GM12864 (cell line): ENCODE data around the gene TRMT112.
A peak's percentile ranks its signal among the peaks of the same experiment; 100 is the strongest.

Source experiments
- DNase-seq: peaks from one replicate; pipeline ENCODE4 v3.0.0-alpha.2; 2011; ENCODE audit warnings: low read depth
- H3K4me3 ChIP-seq: 2 replicates; pipeline ENCODE4 v1.5.1; 2011; ENCODE audit warnings: mild to moderate bottlenecking, low read depth, low read length, control low read depth
- TF ChIP-seq, protein P1 (sequence below): IDR thresholded peaks from 2 replicates; pipeline ENCODE4 v1.5.1; 2011; ENCODE audit warnings: low read depth, mild to moderate bottlenecking, moderate library complexity, low read length, control low read depth, inconsistent platforms; ENCODE audit errors: missing control alignments

The TRMT112 gene

DNA sequence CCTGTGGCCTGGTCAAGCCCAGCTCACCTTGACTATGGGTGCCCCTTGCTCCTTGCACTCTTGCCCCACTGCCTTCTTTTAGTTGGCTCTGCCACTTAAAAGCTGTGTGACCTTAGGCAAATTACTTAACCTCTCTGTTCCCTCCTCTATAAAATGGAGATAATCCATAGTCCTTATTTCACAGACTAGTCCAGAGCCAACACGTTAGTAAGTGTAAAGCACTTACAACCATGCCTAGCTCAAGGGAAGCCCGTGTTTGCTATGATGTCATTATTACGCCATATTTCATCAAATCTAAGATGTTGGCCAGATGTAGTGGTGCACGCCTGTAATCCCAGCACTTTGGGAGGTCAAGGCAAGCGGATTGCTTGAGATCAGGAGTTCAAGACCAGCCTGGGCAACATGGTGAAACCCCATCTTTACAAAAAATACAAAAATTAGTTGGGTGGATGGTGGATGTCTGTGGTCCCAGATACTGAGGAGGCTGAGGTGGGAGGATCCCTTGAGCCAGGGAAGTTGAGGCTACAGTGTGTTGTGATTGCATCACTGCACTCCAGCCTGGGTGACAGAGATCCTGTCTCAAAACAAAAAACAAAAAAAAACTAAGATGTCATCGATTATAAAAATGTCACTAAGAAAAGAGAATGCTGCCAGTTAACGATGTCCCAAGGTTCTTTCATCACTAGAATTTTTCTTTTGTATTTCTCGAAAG, 20.3 kb upstream of the TRMT112 start:
- DNase-seq: no peak
- no peak overlapping the region for H3K4me3 ChIP-seq
- TF ChIP-seq, protein P1, sequence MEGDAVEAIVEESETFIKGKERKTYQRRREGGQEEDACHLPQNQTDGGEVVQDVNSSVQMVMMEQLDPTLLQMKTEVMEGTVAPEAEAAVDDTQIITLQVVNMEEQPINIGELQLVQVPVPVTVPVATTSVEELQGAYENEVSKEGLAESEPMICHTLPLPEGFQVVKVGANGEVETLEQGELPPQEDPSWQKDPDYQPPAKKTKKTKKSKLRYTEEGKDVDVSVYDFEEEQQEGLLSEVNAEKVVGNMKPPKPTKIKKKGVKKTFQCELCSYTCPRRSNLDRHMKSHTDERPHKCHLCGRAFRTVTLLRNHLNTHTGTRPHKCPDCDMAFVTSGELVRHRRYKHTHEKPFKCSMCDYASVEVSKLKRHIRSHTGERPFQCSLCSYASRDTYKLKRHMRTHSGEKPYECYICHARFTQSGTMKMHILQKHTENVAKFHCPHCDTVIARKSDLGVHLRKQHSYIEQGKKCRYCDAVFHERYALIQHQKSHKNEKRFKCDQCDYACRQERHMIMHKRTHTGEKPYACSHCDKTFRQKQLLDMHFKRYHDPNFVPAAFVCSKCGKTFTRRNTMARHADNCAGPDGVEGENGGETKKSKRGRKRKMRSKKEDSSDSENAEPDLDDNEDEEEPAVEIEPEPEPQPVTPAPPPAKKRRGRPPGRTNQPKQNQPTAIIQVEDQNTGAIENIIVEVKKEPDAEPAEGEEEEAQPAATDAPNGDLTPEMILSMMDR: no peak

DNA sequence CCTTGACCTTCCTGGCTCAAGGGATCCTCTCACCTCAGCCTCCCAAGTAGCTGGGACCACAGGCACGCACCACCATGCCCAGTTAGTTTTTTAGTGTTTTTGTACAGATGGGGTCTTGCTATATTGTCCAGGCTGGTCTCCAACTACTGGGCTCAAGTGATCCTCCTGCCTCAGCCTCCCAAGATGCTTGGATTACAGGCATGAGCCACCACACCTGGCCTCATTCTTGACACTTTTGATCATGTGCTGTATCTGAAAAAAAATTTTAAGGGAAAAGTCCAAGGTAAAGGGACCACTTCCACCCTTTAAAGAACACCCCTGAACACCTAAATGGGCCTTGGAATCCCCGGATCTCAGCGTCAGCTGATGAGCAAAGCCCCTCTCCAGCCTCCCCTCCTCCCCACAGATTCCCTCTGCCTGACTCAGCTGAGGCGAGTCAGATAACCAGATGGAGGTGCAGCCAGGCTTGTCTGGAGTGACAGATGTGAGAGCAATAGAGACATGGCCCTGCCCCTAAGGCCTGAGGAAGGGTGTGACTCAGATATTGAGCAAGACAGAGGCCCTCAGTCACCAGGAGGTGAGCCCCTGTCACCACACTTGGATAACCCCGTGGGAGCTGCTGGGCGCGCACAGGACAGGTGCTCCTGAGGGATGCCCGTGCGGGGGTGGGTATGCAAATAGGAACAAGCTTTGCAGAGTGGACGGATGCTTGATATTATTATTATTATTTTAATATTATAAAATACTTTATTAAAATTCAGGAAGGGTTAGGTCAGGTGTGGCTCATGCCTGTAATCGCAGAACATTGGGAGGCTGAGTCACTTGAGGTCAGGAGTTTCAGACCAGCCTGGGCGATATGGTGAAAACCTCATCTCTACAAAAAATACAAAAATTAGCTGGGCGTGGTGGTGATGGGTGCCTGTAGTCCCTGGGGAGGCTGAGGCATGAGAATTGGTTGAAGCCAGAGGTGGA, 17.7 kb upstream of the TRMT112 start:
- peak; percentile 80 for DNase-seq
- TF ChIP-seq, protein P1: no peak
- no peak overlapping the region for H3K4me3 ChIP-seq

DNA sequence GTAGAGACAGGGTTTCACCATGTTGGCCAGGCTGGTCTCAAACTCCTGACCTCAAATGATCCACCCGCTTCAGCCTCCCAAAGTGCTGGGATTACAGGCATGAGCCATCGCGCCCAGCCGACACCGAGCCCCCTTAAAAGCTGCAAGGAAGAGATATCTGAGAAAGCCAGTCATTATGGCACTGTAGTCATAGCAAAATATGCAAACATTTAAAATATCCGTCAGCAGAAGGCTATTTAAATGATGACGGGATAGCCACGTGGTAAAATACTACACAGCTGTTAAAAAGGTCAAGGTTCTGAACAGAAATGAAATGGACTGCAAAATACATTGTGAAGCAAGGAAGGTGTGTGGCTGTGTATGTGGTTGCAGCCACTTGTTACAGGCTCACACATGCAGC, 16.2 kb upstream of the TRMT112 start:
- H3K4me3 ChIP-seq: no peak overlapping the region
- TF ChIP-seq, protein P1: no peak
- DNase-seq: no peak

DNA sequence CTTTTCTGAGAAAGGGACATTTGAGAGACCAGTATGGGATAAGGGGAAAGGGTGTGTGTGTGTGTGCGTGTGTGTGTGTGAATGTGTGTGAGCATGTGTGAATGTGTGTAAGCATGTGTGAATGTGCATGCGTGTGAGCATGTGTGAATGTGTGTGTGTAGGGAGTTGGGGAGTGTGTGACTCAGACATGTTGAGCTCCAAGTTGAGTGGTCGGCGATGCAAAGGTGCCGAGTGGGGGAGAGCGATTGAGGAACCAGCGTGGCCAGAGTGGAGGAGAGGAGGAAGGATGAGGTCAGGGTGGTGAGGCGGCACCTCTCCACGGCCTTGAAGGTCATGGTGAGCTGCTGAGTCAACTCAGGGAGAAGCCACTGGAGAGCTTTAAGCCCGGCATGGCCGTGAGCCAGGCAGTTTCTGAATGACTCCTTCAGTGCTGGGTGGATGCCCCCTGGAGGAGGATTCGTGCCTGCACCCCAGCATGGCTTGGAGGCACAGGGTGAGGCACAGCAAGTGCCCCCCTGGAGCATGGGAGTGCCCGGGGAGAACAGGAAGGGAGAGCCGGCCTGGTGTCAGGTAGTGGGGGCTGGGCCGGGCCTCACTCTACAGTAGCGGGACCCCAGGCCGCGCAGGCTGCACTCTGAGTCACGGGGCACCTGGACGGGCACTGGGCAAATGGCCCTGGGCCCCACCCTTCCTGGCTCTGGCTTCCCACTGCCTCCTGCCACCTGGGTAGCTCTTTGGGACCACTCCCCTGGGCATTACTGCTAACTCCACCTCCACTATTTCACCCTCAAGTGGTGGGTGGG, 14.4 kb upstream of the TRMT112 start:
- no peak overlapping the region for H3K4me3 ChIP-seq
- TF ChIP-seq, protein P1: peak; percentile 80
- DNase-seq: peak; percentile 72

DNA sequence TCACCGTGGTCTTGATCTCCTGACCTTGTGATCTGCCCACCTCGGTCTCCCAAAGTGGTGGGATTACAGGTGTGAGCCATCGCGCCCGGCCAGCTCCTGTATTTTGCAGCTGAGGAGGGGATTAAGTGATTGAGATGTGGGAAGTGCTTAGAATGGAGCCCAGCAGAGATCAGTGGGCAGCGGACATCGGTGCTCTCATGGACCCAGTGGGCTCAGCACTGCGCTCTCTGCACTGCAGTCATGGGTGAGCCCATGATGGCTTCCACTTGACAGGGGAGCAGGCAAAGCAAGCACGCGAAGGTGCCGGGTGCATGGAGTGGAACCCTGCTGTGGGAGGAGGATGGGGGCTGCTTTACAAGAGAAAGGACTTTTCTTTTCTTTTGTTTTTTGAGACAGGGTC, 13.5 kb upstream of the TRMT112 start:
- TF ChIP-seq, protein P1: no peak
- no peak overlapping the region for H3K4me3 ChIP-seq
- no peak for DNase-seq

DNA sequence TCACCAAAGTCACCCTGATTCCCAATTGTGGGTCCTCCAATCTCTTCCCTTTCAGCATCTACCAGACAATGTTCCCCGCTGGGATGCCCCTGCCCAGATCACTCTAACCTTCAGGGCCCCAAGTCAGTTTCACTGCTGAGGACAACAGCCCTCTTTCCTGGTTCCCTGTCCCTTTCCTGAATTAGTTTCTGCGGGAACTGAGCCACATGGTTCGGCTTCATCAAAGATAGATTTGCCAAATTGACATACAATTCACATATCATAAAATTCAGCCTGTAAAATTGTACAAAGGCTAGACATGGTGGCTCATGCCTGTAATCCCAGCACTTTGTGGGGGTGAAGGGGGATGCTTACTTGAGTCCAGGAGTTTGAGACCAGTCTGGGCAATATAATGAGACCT, 10.6 kb upstream of the TRMT112 start:
- H3K4me3 ChIP-seq: no peak overlapping the region
- TF ChIP-seq, protein P1: no peak

More for the DNA sequence above, 10.6 kb upstream of the TRMT112 start:
- no peak for DNase-seq
